IMR-90 (cell line): ENCODE data around the gene GTF3C4. TPM values are rescaled to one million over a fixed set of nuclear protein-coding genes. Genes with fewer than 3 reads are reported as not detected.

Experiments
- ATAC-seq: fragments of 200-7000 bp; cut with Tn5 transposase; 2 replicates; pipeline ENCODE4 v1.9.1; 2020; ENCODE audit warnings: low read depth, mild to moderate bottlenecking, moderate library complexity
- BruUV-seq: library from RNA; stranded (reverse); fragments of 400-500 nt; replicated peaks from 2 replicates; lab custom pipeline; 2021; lab: Mats Ljungman, UMichigan
- CTCF ChIA-PET: fragments of 300-600 bp; formaldehyde crosslinking; extraction: SDS; loops from one replicate; lab custom pipeline; 2021; ENCODE audit warnings: antibody characterized with exemption; lab: Yijun Ruan, JAX
- POLR2A ChIA-PET: fragments of 300-600 bp; sonication (Branson Sonifier 250); formaldehyde crosslinking; loops from one replicate; lab custom pipeline; 2022; ENCODE audit warnings: antibody characterized with exemption; ENCODE audit not compliant: unreplicated experiment; lab: Charles Lee
- DNase-seq: peaks from one replicate; pipeline ENCODE4 v3.0.0; 2013
- H2AFZ ChIP-seq: replicated peaks from 2 replicates; pipeline ENCODE3; 2013; ENCODE audit warnings: low read length, mild to moderate bottlenecking; ENCODE audit not compliant: poor library complexity
- H2AK5ac ChIP-seq: 2 replicates; pipeline ENCODE4 v1.6.1; 2013; ENCODE audit warnings: low read depth, low read length, inconsistent platforms
- H2AK9ac ChIP-seq: replicated peaks from 2 replicates; pipeline ENCODE3; 2013; ENCODE audit warnings: mild to moderate bottlenecking, low read depth, low read length, moderate library complexity; ENCODE audit not compliant: poor library complexity
- H2BK120ac ChIP-seq: 2 replicates; pipeline ENCODE4 v1.6.1; 2013; ENCODE audit warnings: low read depth, low read length, inconsistent platforms
- H2BK15ac ChIP-seq: 3 replicates; pipeline ENCODE4 v1.6.1; 2013; ENCODE audit warnings: low read depth, low read length, inconsistent platforms
- H2BK20ac ChIP-seq: 2 replicates; pipeline ENCODE4 v1.6.1; 2013; ENCODE audit warnings: low read depth, mild to moderate bottlenecking, inconsistent platforms, low read length, moderate library complexity
- H2BK5ac ChIP-seq: 2 replicates; pipeline ENCODE4 v1.6.1; 2013; ENCODE audit warnings: mild to moderate bottlenecking, low read depth, low read length, inconsistent platforms; ENCODE audit not compliant: poor library complexity, severe bottlenecking
- H3K14ac ChIP-seq: replicated peaks from 2 replicates; pipeline ENCODE4 v1.6.1; 2013; ENCODE audit warnings: low read depth, low read length, inconsistent platforms
- H3K18ac ChIP-seq: 2 replicates; pipeline ENCODE4 v1.6.1; 2013; ENCODE audit warnings: low read depth, low read length, control low read depth
- H3K23ac ChIP-seq: 2 replicates; pipeline ENCODE4 v1.6.1; 2013; ENCODE audit warnings: low read depth, low read length, inconsistent platforms
- H3K27ac ChIP-seq: 2 replicates; pipeline ENCODE4 v1.5.1; 2013; ENCODE audit warnings: mild to moderate bottlenecking, control low read depth, low read length; ENCODE audit not compliant: insufficient read depth
- H3K27me3 ChIP-seq: 2 replicates; pipeline ENCODE4 v1.6.1; 2013; ENCODE audit warnings: low read length; ENCODE audit not compliant: control insufficient read depth, insufficient read depth
- H3K36me3 ChIP-seq: 2 replicates; pipeline ENCODE4 v1.6.1; 2013; ENCODE audit warnings: low read length, mixed read lengths; ENCODE audit not compliant: control insufficient read depth, insufficient read depth
- H3K4ac ChIP-seq: 2 replicates; pipeline ENCODE4 v1.6.1; 2013; ENCODE audit warnings: low read depth, low read length, inconsistent platforms
- H3K4me1 ChIP-seq: 2 replicates; pipeline ENCODE4 v1.6.1; 2013; ENCODE audit warnings: low read length, mixed read lengths; ENCODE audit not compliant: control insufficient read depth, insufficient read depth
- H3K4me2 ChIP-seq: 2 replicates; pipeline ENCODE4 v1.6.1; 2013; ENCODE audit warnings: low read depth, mild to moderate bottlenecking, control low read depth, low read length, moderate library complexity
- H3K4me3 ChIP-seq: 2 replicates; pipeline ENCODE4 v1.5.1; 2013; ENCODE audit warnings: low read depth, mild to moderate bottlenecking, control low read depth, low read length, moderate library complexity; ENCODE audit not compliant: insufficient read depth
- H3K56ac ChIP-seq: 2 replicates; pipeline ENCODE4 v1.6.1; 2013; ENCODE audit warnings: low read length, inconsistent platforms; ENCODE audit not compliant: insufficient read depth; ENCODE audit errors: extremely low read depth
- H3K79me1 ChIP-seq, 2 experiments: 2 replicates each; pipeline ENCODE4 v1.6.1; 2013; ENCODE audit warnings: low read length in 2 of 2, inconsistent platforms in 1 of 2, low read depth in 1 of 2
- H3K9ac ChIP-seq: 2 replicates; pipeline ENCODE4 v1.6.1; 2013; ENCODE audit warnings: low read depth, low read length, control low read depth
- H3K9me1 ChIP-seq: 2 replicates; pipeline ENCODE4 v1.6.1; 2013; ENCODE audit warnings: low read length, inconsistent platforms; ENCODE audit not compliant: insufficient read depth
- H3K9me3 ChIP-seq: 2 replicates; pipeline ENCODE4 v1.6.1; 2013; ENCODE audit warnings: low read length; ENCODE audit not compliant: control insufficient read depth, insufficient read depth
- H4K20me1 ChIP-seq: 2 replicates; pipeline ENCODE4 v1.6.1; 2013; ENCODE audit warnings: low read length, inconsistent platforms; ENCODE audit not compliant: insufficient read depth
- H4K5ac ChIP-seq: 2 replicates; pipeline ENCODE4 v1.6.1; 2013; ENCODE audit warnings: mild to moderate bottlenecking, low read depth, low read length, control low read depth
- H4K8ac ChIP-seq, 2 experiments: 2 replicates each; pipeline ENCODE4 v1.6.1; 2013; ENCODE audit warnings: low read depth in 2 of 2, low read length in 2 of 2, control low read depth in 1 of 2, inconsistent platforms in 1 of 2
- H4K91ac ChIP-seq: 2 replicates; pipeline ENCODE4 v1.6.1; 2013; ENCODE audit warnings: low read depth, low read length, inconsistent platforms; ENCODE audit not compliant: insufficient read depth
- CEBPB ChIP-seq: IDR thresholded peaks from 2 replicates; pipeline ENCODE4 v1.6.1; 2012; ENCODE audit warnings: low read depth, low read length, improper control_type of control experiment
- CHD1 ChIP-seq: IDR thresholded peaks from 2 replicates; pipeline ENCODE4 v1.6.1; 2012; ENCODE audit warnings: low read depth, low read length, improper control_type of control experiment
- MAFK ChIP-seq: IDR thresholded peaks from 2 replicates; pipeline ENCODE4 v1.6.1; 2012; ENCODE audit warnings: low read depth, low read length, improper control_type of control experiment
- NFE2L2 ChIP-seq: fragments of 150-350 bp; IDR thresholded peaks from 2 replicates; pipeline ENCODE4 v1.6.1; 2016; ENCODE audit warnings: low read depth, mild to moderate bottlenecking, low read length
- POLR2A ChIP-seq: IDR thresholded peaks from 2 replicates; pipeline ENCODE4 v1.6.1; 2012; ENCODE audit warnings: mild to moderate bottlenecking, low read depth, low read length
- RAD21 ChIP-seq: IDR thresholded peaks from 2 replicates; pipeline ENCODE4 v1.6.1; 2012; ENCODE audit warnings: low read length, improper control_type of control experiment
- RFX5 ChIP-seq: IDR thresholded peaks from 2 replicates; pipeline ENCODE4 v1.8.0; 2012; ENCODE audit warnings: low read depth, mild to moderate bottlenecking, low read length, moderate library complexity
- SMC3 ChIP-seq: fragments of 150-350 bp; IDR thresholded peaks from 2 replicates; pipeline ENCODE4 v1.6.1; 2016; ENCODE audit warnings: low read depth, mild to moderate bottlenecking, antibody characterized with exemption, low read length, moderate library complexity
- WGBS, 2 experiments: methylation state at CpG; one replicate each; pipeline versions ENCODE4 v1.1.5 to v1.1.7; 2013; ENCODE audit warnings: missing lambda C conversion rate in 2 of 2; ENCODE audit not compliant: insufficient read length in 1 of 2; ENCODE audit errors: extremely low coverage in 2 of 2; 5-methylcytosine and 5-hydroxymethylcytosine counted together
- dilution Hi-C: fragments of 300-500 bp; cut with HindIII; formaldehyde crosslinking; loops from one replicate; pipeline ENCODE4 v1.14.3; 2018; ENCODE audit warnings: low sequenced_read_pairs; ENCODE audit not compliant: unreplicated experiment
- in situ Hi-C: fragments of 300-500 bp; cut with MboI; formaldehyde crosslinking; loops from 3 replicates; pipeline ENCODE4 v1.14.3; 2019; ENCODE audit warnings: low sequenced_read_pairs, inconsistent platforms, mixed read lengths
- intact Hi-C: fragments of 100-400 bp; cut with micrococcal nuclease; formaldehyde crosslinking; loops from 2 replicates; pipeline ENCODE4 v1.10.0; 2022
- polyA plus RNA-seq, 3 experiments: library from polyadenylated mRNA; depleted of rRNA; stranded (reverse); fragments of >200 nt; gene quantifications; 2 replicates each; pipeline ENCODE4 v1.2.3, GENCODE V29; 2012; ENCODE audit warnings: low replicate concordance in 1 of 3
- total RNA-seq: library from RNA; depleted of rRNA; stranded (reverse); fragments of >200 nt; gene quantifications from 2 replicates; pipeline ENCODE4 v1.2.3, GENCODE V29; 2012
- TF ChIP-seq, protein P1 (sequence below): fragments of 150-350 bp; IDR thresholded peaks from 2 replicates; pipeline ENCODE4 v1.6.1; 2017; ENCODE audit warnings: mild to moderate bottlenecking, antibody characterized with exemption, low read length, low read depth
- TF ChIP-seq, protein P2 (sequence below): conservative IDR thresholded peaks from 2 replicates; pipeline ENCODE4 v1.5.1; 2012; ENCODE audit warnings: mild to moderate bottlenecking, low read depth, low read length, improper control_type of control experiment
- TF ChIP-seq, protein P3 (sequence below): fragments of 150-350 bp; IDR thresholded peaks from 2 replicates; pipeline ENCODE4 v1.6.1; 2016; ENCODE audit warnings: low read depth, mild to moderate bottlenecking, low read length, moderate library complexity, borderline replicate concordance

Gene GTF3C4
- total and polyA plus RNA-seq, 2 of the 4 experiments (the other 2 are of a cell fraction): 4.7 to 16.5 TPM

DNA sequence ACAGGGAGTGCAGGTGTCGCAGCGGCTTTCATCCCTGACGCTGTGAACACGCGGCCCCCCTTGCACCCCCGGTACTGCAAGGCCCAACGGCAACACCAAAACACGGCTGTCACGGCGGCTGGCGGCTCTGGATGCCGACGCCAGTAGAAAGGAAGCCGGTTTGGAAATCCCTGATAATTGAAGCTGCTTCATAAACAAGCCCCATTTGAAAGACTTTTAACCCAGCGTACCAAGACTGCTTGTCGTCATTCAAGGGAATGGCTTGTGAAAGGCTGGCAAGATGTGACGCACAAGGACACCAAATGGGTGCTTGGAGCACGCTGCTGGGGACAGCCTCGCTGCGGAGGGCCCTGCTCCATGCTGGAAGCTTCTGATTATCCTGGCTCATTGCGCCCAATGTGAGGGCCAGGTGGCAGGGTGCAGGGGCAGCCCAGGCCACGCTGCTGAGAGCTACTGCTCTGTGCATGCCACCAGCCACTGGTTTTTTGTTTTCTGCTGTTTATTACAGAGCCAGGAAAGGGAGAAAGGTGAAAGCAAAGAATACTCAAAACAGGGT lies 63.1 kb downstream of the GTF3C4 start (continued):
- TF ChIP-seq CEBPB: no peak
- TF ChIP-seq, protein P1, sequence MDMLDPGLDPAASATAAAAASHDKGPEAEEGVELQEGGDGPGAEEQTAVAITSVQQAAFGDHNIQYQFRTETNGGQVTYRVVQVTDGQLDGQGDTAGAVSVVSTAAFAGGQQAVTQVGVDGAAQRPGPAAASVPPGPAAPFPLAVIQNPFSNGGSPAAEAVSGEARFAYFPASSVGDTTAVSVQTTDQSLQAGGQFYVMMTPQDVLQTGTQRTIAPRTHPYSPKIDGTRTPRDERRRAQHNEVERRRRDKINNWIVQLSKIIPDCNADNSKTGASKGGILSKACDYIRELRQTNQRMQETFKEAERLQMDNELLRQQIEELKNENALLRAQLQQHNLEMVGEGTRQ: no peak

DNA sequence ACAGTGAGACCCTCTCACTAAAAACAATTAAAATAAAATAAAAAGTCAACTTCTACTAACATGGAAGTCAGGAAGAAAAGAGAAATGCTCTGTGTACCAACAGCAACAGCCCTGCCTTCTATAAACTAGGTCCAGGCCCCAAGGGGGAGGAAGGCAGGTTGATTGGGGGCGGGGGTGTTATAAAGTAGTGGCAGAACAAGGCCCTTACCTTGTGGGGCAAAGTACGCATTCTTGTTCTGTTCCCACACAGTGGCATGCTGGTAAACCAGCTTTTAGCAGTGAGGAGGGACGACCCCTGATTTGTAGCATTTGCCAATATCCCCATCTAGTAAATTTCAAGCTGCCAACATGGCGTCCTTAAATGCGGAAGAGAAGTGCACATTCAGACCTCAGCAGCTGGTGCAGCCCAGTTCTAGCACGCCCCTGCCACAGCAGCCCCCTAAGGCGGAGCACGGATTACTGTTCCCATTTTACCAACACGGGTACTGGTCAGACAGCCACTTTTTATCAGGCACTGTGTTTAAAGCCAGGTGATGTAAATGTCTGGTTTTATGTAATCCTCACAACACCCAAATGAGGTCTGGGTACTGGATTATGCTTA lies 69.5 kb downstream of the GTF3C4 start:
- H2BK20ac ChIP-seq: no peak overlapping the region
- H3K9ac ChIP-seq: no peak overlapping the region
- H3K9me1 ChIP-seq: no peaks in the 10 kb centered on the region
- intact Hi-C loops (no loop called here), in situ Hi-C loops (no loop called here), dilution Hi-C loops (no loop called here)
- CTCF ChIA-PET: no interaction called here
- 83% methylated on average over 4 of the region's 9 CpGs; no CpG with 5 or more reads in 1 of the 2 experiments for WGBS, 2 experiments
- H3K18ac ChIP-seq: no peak overlapping the region
- H3K56ac ChIP-seq: no peak overlapping the region
- POLR2A ChIA-PET: no interaction called here
- no peak overlapping the region for H2AFZ ChIP-seq
- H2BK120ac ChIP-seq: no peak overlapping the region
- 0 out of 2 replicates have a peak, but pooled peaks cover 2% of the 10 kb centered on the region for H3K9me3 ChIP-seq
- ATAC-seq: no peak
- no peak overlapping the region for H4K5ac ChIP-seq
- peaks cover 41% of the 10 kb centered on the region for H3K27me3 ChIP-seq
- H3K79me1 ChIP-seq: no peaks in the 10 kb centered on the region
- H3K4me3 ChIP-seq: no peak overlapping the region
- no peaks in the 10 kb centered on the region for H4K20me1 ChIP-seq
- H3K14ac ChIP-seq: no peak overlapping the region
- no peak overlapping the region for H2AK5ac ChIP-seq
- no peak overlapping the region for H3K27ac ChIP-seq
- H2BK5ac ChIP-seq: no peak overlapping the region
- H2BK15ac ChIP-seq: no peak overlapping the region
- no peak overlapping the region for H3K4ac ChIP-seq
- no peak overlapping the region for H3K23ac ChIP-seq
- no peaks in the 10 kb centered on the region for H3K4me1 ChIP-seq
- H2AK9ac ChIP-seq: no peak overlapping the region
- H4K91ac ChIP-seq: no peak overlapping the region
- H3K36me3 ChIP-seq: no peaks in the 10 kb centered on the region
- no TSS peak for BruUV-seq
- H4K8ac ChIP-seq: no peak overlapping the region
- no peak overlapping the region for H3K4me2 ChIP-seq
- DNase-seq: no peak
- TF ChIP-seq, protein P2, sequence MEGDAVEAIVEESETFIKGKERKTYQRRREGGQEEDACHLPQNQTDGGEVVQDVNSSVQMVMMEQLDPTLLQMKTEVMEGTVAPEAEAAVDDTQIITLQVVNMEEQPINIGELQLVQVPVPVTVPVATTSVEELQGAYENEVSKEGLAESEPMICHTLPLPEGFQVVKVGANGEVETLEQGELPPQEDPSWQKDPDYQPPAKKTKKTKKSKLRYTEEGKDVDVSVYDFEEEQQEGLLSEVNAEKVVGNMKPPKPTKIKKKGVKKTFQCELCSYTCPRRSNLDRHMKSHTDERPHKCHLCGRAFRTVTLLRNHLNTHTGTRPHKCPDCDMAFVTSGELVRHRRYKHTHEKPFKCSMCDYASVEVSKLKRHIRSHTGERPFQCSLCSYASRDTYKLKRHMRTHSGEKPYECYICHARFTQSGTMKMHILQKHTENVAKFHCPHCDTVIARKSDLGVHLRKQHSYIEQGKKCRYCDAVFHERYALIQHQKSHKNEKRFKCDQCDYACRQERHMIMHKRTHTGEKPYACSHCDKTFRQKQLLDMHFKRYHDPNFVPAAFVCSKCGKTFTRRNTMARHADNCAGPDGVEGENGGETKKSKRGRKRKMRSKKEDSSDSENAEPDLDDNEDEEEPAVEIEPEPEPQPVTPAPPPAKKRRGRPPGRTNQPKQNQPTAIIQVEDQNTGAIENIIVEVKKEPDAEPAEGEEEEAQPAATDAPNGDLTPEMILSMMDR: no peak
- TF ChIP-seq RAD21 (no peak), CHD1 (no peak), POLR2A (no peak), NFE2L2 (no peak), RFX5 (no peak), MAFK (no peak), CEBPB (no peak), SMC3 (no peak)
- TF ChIP-seq, protein P3, sequence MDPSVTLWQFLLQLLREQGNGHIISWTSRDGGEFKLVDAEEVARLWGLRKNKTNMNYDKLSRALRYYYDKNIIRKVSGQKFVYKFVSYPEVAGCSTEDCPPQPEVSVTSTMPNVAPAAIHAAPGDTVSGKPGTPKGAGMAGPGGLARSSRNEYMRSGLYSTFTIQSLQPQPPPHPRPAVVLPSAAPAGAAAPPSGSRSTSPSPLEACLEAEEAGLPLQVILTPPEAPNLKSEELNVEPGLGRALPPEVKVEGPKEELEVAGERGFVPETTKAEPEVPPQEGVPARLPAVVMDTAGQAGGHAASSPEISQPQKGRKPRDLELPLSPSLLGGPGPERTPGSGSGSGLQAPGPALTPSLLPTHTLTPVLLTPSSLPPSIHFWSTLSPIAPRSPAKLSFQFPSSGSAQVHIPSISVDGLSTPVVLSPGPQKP: no peak
- TF ChIP-seq, protein P1: no peak
